Osteoblast (primary cell): ENCODE data around the gene PCCB. TPM values are rescaled to one million over a fixed set of nuclear protein-coding genes. Genes with fewer than 3 reads are reported as not detected.

Experiments
- DNase-seq: peaks from one replicate; pipeline ENCODE4 v3.0.0; 2011; ENCODE audit warnings: low spot score, mixed read lengths; ENCODE audit not compliant: insufficient read length; ENCODE audit errors: missing footprints
- H2AFZ ChIP-seq: 2 replicates; pipeline ENCODE4 v1.6.0; 2011; ENCODE audit warnings: mild to moderate bottlenecking, low read length
- H3K27ac ChIP-seq: 2 replicates; pipeline ENCODE4 v1.5.1; 2011; ENCODE audit warnings: mild to moderate bottlenecking, low read depth, low read length, moderate library complexity
- H3K27me3 ChIP-seq: 2 replicates; pipeline ENCODE4 v1.6.0; 2012; ENCODE audit warnings: mild to moderate bottlenecking, control low read depth, inconsistent platforms, low read length, moderate library complexity; ENCODE audit not compliant: insufficient read depth
- H3K36me3 ChIP-seq: 2 replicates; pipeline ENCODE4 v1.5.1; 2011; ENCODE audit warnings: mild to moderate bottlenecking, low read length, control low read depth, moderate library complexity; ENCODE audit not compliant: insufficient read depth
- H3K4me1 ChIP-seq: 2 replicates; pipeline ENCODE4 v1.5.1; 2011; ENCODE audit warnings: mild to moderate bottlenecking, low read length, control low read depth, moderate library complexity; ENCODE audit not compliant: insufficient read depth
- H3K4me2 ChIP-seq: 2 replicates; pipeline ENCODE4 v1.6.0; 2011; ENCODE audit warnings: mild to moderate bottlenecking, low read length; ENCODE audit not compliant: insufficient read depth
- H3K4me3 ChIP-seq: fragments of 200-600 bp; sonication (generic); 3 replicates; pipeline ENCODE4 v1.5.1; 2012; ENCODE audit warnings: mild to moderate bottlenecking, low read length, inconsistent platforms; ENCODE audit not compliant: insufficient read depth
- H3K79me2 ChIP-seq: 2 replicates; pipeline ENCODE4 v1.6.0; 2012; ENCODE audit warnings: mild to moderate bottlenecking, low read length, control low read depth, inconsistent platforms; ENCODE audit not compliant: insufficient read depth
- H3K9me3 ChIP-seq: 2 replicates; pipeline ENCODE4 v1.5.1; 2011; ENCODE audit warnings: low read depth, low read length, control low read depth
- H4K20me1 ChIP-seq: 2 replicates; pipeline ENCODE4 v1.6.0; 2012; ENCODE audit warnings: mild to moderate bottlenecking, low read length, control low read depth; ENCODE audit not compliant: insufficient read depth
- total RNA-seq: library from RNA; depleted of rRNA; stranded (reverse); fragments of >200 nt; gene quantifications from 2 replicates; pipeline ENCODE4 v1.2.3, GENCODE V29; 2012
- TF ChIP-seq, protein P1 (sequence below): IDR thresholded peaks from 2 replicates; pipeline ENCODE4 v1.5.1; 2011; ENCODE audit warnings: mild to moderate bottlenecking, low read depth, low read length, moderate library complexity; ENCODE audit errors: extremely low read depth

The PCCB gene
- total RNA-seq, 1 donor = 53.9 TPM

DNA sequence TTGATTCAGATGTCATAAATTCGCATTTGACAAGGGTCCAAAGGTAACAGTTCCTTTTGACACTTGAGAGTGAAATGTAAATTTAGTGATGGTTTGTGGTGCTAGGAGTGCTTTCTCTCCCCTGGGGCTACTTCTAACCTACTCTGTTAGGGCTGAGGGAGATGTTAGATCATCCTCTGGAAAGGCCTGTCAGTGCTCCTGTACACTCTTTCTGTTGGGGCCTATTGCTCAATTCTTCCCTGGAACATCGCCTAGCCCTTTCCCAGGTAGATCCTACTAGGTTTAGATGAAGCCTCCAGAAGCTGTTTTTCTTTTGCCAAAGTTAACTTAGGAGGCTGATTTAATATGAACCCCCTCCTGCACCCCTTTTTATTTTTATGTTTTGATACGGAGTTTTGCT, 1.4 kb downstream of the PCCB start:
- no peak overlapping the region for H2AFZ ChIP-seq
- H3K4me1 ChIP-seq = peaks cover 10% of the 10 kb centered on the region
- no peaks in the 10 kb centered on the region for H3K27me3 ChIP-seq
- peak overlapping the region; percentile 89 for H3K4me2 ChIP-seq
- H3K36me3 ChIP-seq = peaks cover 5% of the 10 kb centered on the region
- peaks cover 32% of the 10 kb centered on the region for H3K79me2 ChIP-seq
- no peaks in the 10 kb centered on the region for H4K20me1 ChIP-seq
- H3K9me3 ChIP-seq = no peaks in the 10 kb centered on the region
- H3K27ac ChIP-seq = no peak overlapping the region
- TF ChIP-seq, protein P1, sequence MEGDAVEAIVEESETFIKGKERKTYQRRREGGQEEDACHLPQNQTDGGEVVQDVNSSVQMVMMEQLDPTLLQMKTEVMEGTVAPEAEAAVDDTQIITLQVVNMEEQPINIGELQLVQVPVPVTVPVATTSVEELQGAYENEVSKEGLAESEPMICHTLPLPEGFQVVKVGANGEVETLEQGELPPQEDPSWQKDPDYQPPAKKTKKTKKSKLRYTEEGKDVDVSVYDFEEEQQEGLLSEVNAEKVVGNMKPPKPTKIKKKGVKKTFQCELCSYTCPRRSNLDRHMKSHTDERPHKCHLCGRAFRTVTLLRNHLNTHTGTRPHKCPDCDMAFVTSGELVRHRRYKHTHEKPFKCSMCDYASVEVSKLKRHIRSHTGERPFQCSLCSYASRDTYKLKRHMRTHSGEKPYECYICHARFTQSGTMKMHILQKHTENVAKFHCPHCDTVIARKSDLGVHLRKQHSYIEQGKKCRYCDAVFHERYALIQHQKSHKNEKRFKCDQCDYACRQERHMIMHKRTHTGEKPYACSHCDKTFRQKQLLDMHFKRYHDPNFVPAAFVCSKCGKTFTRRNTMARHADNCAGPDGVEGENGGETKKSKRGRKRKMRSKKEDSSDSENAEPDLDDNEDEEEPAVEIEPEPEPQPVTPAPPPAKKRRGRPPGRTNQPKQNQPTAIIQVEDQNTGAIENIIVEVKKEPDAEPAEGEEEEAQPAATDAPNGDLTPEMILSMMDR = no peak
- peak; percentile 57 for DNase-seq
- H3K4me3 ChIP-seq = peak overlapping the region; percentile 82

GRCh38 chr3:136255672-136256406, 5.7 kb downstream of the PCCB start:
- no peak for DNase-seq
- H4K20me1 ChIP-seq = no peaks in the 10 kb centered on the region
- H3K4me3 ChIP-seq = no peak overlapping the region
- H3K4me2 ChIP-seq = no peak overlapping the region
- H3K27ac ChIP-seq = no peak overlapping the region
- TF ChIP-seq, protein P1 = no peak
- no peaks in the 10 kb centered on the region for H3K27me3 ChIP-seq
- H2AFZ ChIP-seq = no peak overlapping the region
- H3K9me3 ChIP-seq = no peaks in the 10 kb centered on the region
- peaks cover 7% of the 10 kb centered on the region for H3K4me1 ChIP-seq
- peaks cover 36% of the 10 kb centered on the region for H3K36me3 ChIP-seq
- H3K79me2 ChIP-seq = peaks cover 31% of the 10 kb centered on the region

GRCh38 chr3:136258199-136258598, 8.1 kb downstream of the PCCB start:
- Histone ChIP-seq H3K4me3 (no peak overlapping the region), H3K27ac (no peak overlapping the region), H4K20me1 (no peaks in the 10 kb centered on the region), H3K4me1 (no peaks in the 10 kb centered on the region), H3K9me3 (no peaks in the 10 kb centered on the region), H2AFZ (no peak overlapping the region), H3K79me2 (peaks cover 14% of the 10 kb centered on the region), H3K4me2 (no peak overlapping the region), H3K27me3 (no peaks in the 10 kb centered on the region), H3K36me3 (peaks cover 46% of the 10 kb centered on the region)
- TF ChIP-seq, protein P1 = no peak
- peak; percentile 9 for DNase-seq

- Histone ChIP-seq H3K4me1 (peaks cover 3% of the 10 kb centered on the region), H3K27ac (no peak overlapping the region), H4K20me1 (no peaks in the 10 kb centered on the region), H3K4me3 (no peak overlapping the region), H3K27me3 (no peaks in the 10 kb centered on the region), H3K4me2 (no peak overlapping the region), H3K79me2 (no peaks in the 10 kb centered on the region), H2AFZ (no peak overlapping the region), H3K9me3 (no peaks in the 10 kb centered on the region), H3K36me3 (peaks cover 38% of the 10 kb centered on the region)
- TF ChIP-seq, protein P1 = no peak
- no peak for DNase-seq
Observed at GRCh38 chr3:136261826-136262225, 11.7 kb downstream of the PCCB start.
